Left ventricle myocardium inferior (tissue), 1 donor: ENCODE data around the gene STAM. TPM values are rescaled to one million over a fixed set of nuclear protein-coding genes. Genes with fewer than 3 reads are reported as not detected.

Experiments
- DNase-seq: peaks from one replicate; pipeline ENCODE4 v3.0.0-alpha.2; 2020
- H3K27ac ChIP-seq: fragments of 200-600 bp; replicated peaks from 2 replicates; pipeline ENCODE4 v1.8.0; 2021
- H3K27me3 ChIP-seq: fragments of 200-600 bp; 2 replicates; pipeline ENCODE4 v1.8.0; 2021; ENCODE audit warnings: low read depth
- H3K36me3 ChIP-seq: fragments of 200-600 bp; 2 replicates; pipeline ENCODE4 v1.8.0; 2021
- H3K4me1 ChIP-seq: fragments of 200-600 bp; 2 replicates; pipeline ENCODE4 v1.8.0; 2021
- H3K4me3 ChIP-seq: fragments of 200-600 bp; 2 replicates; pipeline ENCODE4 v1.8.0; 2021; ENCODE audit warnings: mild to moderate bottlenecking, moderate library complexity
- H3K9me3 ChIP-seq: fragments of 200-600 bp; replicated peaks from 2 replicates; pipeline ENCODE4 v1.8.0; 2021
- CTCF ChIP-seq: fragments of 200-600 bp; IDR thresholded peaks from 2 replicates; pipeline ENCODE4 v1.8.0; 2021; ENCODE audit warnings: antibody characterized with exemption, mild to moderate bottlenecking, borderline replicate concordance
- intact Hi-C: fragments of 100-400 bp; cut with micrococcal nuclease; formaldehyde crosslinking; loops from one replicate; pipeline ENCODE4 v1.11.0; 2022
- total RNA-seq: library from RNA; stranded (reverse); fragmentation: NEBNext Ultra II Directional; extraction: Animal tissue kit (Norgen Biotek cat#: 25700); gene quantifications from one replicate; pipeline ENCODE4 v1.2.1, GENCODE V29; 2021
- donor health status: DM: no; HTN: yes; CAD: no; lungs with severe emphysema.

Gene STAM
- total RNA-seq, 1 donor from 2014 or later = 21.3 TPM

GRCh38 chr10:17668435-17669184, 24.7 kb downstream of the STAM start:
- DNase-seq = no peak
- H3K36me3 ChIP-seq = no peaks in the 10 kb centered on the region
- intact Hi-C loops = no loop called here
- no peak overlapping the region for H3K4me3 ChIP-seq
- H3K4me1 ChIP-seq = peaks cover 64% of the 10 kb centered on the region
- no peaks in the 10 kb centered on the region for H3K9me3 ChIP-seq
- H3K27me3 ChIP-seq = no peaks in the 10 kb centered on the region
- no peak for TF ChIP-seq CTCF
- no peak overlapping the region for H3K27ac ChIP-seq

GRCh38 chr10:17669185-17669872, 25.4 kb downstream of the STAM start:
- TF ChIP-seq CTCF = no peak

GRCh38 chr10:17671307-17671706, 27.4 kb downstream of the STAM start:
- Histone ChIP-seq H3K27me3 (no peaks in the 10 kb centered on the region), H3K4me1 (peaks cover 70% of the 10 kb centered on the region), H3K9me3 (no peaks in the 10 kb centered on the region), H3K4me3 (no peak overlapping the region), H3K27ac (no peak overlapping the region), H3K36me3 (no peaks in the 10 kb centered on the region)
- no peak for DNase-seq
- TF ChIP-seq CTCF = no peak
- intact Hi-C loops = no loop called here

More at GRCh38 chr10:17669185-17669872, 25.4 kb downstream of the STAM start:
- no peak overlapping the region for H3K4me3 ChIP-seq
- DNase-seq = no peak
- H3K9me3 ChIP-seq = no peaks in the 10 kb centered on the region
- intact Hi-C loops = no loop called here
- peaks cover 69% of the 10 kb centered on the region for H3K4me1 ChIP-seq
- no peak overlapping the region for H3K27ac ChIP-seq
- no peaks in the 10 kb centered on the region for H3K27me3 ChIP-seq
- no peaks in the 10 kb centered on the region for H3K36me3 ChIP-seq

GRCh38 chr10:17673471-17674061, 29.6 kb downstream of the STAM start:
- Histone ChIP-seq H3K36me3 (no peaks in the 10 kb centered on the region), H3K27ac (no peak overlapping the region), H3K9me3 (no peaks in the 10 kb centered on the region), H3K4me1 (peaks cover 63% of the 10 kb centered on the region), H3K27me3 (no peaks in the 10 kb centered on the region), H3K4me3 (no peak overlapping the region)
- intact Hi-C loops = no loop called here
- no peak for TF ChIP-seq CTCF
- DNase-seq = no peak

GRCh38 chr10:17674566-17674965, 30.6 kb downstream of the STAM start:
- H3K9me3 ChIP-seq = peaks cover 7% of the 10 kb centered on the region
- H3K4me3 ChIP-seq = no peak overlapping the region
- H3K4me1 ChIP-seq = peaks cover 60% of the 10 kb centered on the region
- H3K27ac ChIP-seq = no peak overlapping the region
- no peaks in the 10 kb centered on the region for H3K27me3 ChIP-seq
- no peaks in the 10 kb centered on the region for H3K36me3 ChIP-seq
- intact Hi-C loops = no loop called here
- DNase-seq = no peak
- no peak for TF ChIP-seq CTCF
